Measurements from ENCODE around the gene ETS1. TPM values are rescaled to one million over a fixed set of nuclear protein-coding genes. Genes with fewer than 3 reads are reported as not detected.

ETS1 gene
- total RNA-seq, 2 donors from 2014 or later, result 19.3 to 37.6 TPM

DNA sequence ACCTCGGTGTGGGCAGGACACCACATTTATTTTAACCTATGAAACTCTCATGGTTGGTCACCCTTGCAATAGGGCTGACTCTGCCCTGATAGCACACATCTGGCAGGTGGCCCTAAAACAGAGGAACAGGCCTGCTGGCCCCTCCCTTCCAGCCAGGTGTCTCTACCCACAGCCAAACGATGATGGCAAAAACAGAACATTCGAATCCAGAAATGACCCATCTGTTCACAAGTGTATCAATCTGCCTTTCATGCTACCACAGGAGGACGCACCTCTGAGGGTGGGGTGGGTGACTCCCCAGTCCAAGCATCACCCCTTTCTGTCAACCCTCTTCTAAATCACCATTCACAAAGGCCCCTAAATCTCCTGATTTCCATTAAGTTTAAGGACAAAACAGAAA is 118.1 kb downstream of the ETS1 start:
- no peak for DNase-seq
- intact Hi-C loops (cut with DNase I), result no loop called here
- H3K9me3 ChIP-seq, result no peaks in the 10 kb centered on the region
- H3K9ac ChIP-seq (ENCODE audit: low read depth in 2 of 2, low read length in 2 of 2), result no peak overlapping the region
- TF ChIP-seq, protein P1, sequence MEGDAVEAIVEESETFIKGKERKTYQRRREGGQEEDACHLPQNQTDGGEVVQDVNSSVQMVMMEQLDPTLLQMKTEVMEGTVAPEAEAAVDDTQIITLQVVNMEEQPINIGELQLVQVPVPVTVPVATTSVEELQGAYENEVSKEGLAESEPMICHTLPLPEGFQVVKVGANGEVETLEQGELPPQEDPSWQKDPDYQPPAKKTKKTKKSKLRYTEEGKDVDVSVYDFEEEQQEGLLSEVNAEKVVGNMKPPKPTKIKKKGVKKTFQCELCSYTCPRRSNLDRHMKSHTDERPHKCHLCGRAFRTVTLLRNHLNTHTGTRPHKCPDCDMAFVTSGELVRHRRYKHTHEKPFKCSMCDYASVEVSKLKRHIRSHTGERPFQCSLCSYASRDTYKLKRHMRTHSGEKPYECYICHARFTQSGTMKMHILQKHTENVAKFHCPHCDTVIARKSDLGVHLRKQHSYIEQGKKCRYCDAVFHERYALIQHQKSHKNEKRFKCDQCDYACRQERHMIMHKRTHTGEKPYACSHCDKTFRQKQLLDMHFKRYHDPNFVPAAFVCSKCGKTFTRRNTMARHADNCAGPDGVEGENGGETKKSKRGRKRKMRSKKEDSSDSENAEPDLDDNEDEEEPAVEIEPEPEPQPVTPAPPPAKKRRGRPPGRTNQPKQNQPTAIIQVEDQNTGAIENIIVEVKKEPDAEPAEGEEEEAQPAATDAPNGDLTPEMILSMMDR (IDR thresholded peaks at IDR 0.05), result no peak
- no peaks in the 10 kb centered on the region for H3K27me3 ChIP-seq
- H3K36me3 ChIP-seq, result no peaks in the 10 kb centered on the region
- H3K4me3 ChIP-seq, result no peak overlapping the region
- H3K4me1 ChIP-seq, result peaks cover 26% of the 10 kb centered on the region
- no peak overlapping the region for H3K27ac ChIP-seq

DNA sequence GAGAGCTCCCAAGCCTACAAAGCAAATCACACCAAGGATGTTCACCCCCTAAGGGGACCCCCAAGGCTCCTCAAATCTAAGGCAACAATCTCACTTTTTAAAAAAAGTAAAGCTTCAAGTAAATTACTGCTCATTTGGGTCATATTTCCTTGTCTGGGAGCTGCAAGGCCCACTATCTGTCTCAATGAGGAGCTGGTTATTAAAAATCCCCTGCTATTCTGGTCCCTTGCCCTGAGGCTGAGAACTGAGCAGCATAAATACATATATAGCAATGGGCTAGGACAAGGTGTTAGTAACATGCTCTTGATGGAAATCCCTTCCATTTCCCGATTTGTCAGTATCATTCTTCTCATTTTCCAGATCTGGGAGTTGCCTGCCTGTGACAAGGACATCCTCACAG is 119.2 kb downstream of the ETS1 start:
- H3K9me3 ChIP-seq, result no peaks in the 10 kb centered on the region
- peaks cover 16% of the 10 kb centered on the region for H3K4me1 ChIP-seq
- H3K4me3 ChIP-seq, result no peak overlapping the region
- no peak overlapping the region for H3K9ac ChIP-seq (ENCODE audit: low read depth in 2 of 2, low read length in 2 of 2)
- H3K27me3 ChIP-seq, result no peaks in the 10 kb centered on the region
- no peak for DNase-seq
- peak overlapping the region; percentile 28 for H3K27ac ChIP-seq
- TF ChIP-seq, protein P1 (IDR thresholded peaks at IDR 0.05), result no peak
- H3K36me3 ChIP-seq, result no peaks in the 10 kb centered on the region
- intact Hi-C loops (cut with DNase I), result no loop called here

DNA sequence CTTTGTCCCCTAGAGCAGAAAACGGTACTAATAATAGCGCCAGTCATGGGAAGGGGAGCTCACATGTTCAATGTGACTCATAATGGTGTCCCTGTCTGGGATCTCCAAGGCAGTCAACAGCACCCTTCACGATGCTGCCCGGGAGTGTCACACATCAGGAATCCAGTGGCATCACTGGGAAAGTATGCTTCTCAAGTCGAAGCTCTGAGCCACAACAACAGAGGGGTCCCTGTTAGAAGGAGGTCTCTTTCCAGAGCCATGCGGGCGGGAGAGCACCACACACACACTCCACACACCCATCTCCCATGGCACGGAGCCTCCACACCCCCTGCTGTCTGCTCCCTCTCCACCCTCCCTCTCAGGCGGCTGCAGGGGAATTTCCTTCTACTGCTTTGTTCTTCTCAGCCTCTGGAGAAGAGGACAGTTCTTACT is 119.7 kb downstream of the ETS1 start:
- TF ChIP-seq, protein P1 (IDR thresholded peaks at IDR 0.05), result no peak
- no peak for DNase-seq
- no peak overlapping the region for H3K9ac ChIP-seq (ENCODE audit: low read depth in 2 of 2, low read length in 2 of 2)
- H3K36me3 ChIP-seq, result no peaks in the 10 kb centered on the region
- intact Hi-C loops (cut with DNase I), result no loop called here
- H3K27me3 ChIP-seq, result no peaks in the 10 kb centered on the region
- H3K27ac ChIP-seq, result peak overlapping the region; percentile 31
- H3K4me3 ChIP-seq, result no peak overlapping the region
- H3K9me3 ChIP-seq, result no peaks in the 10 kb centered on the region
- H3K4me1 ChIP-seq, result peaks cover 12% of the 10 kb centered on the region

DNA sequence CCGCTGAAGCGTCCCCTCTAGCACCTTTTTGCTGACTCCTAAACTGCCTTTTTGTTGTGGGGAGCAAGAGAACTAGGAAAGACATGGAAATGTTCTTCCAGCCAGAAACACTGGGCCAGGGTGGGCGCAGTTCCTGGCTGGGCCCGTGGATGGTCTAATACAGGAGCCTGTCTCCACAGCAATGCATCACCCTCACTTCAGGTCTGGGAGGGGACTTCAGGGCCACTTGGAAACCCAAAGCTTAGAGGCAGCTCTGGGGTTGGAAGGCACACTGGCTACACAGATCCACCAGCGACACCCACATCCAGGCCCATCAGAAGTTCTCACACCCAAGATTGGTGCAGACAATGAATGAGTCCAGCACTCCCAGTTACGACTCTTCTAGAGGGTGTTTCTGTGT is 120.3 kb downstream of the ETS1 start:
- Histone ChIP-seq H3K9ac (ENCODE audit: low read depth in 2 of 2, low read length in 2 of 2) (no peak overlapping the region), H3K4me1 (peaks cover 11% of the 10 kb centered on the region)

DNA sequence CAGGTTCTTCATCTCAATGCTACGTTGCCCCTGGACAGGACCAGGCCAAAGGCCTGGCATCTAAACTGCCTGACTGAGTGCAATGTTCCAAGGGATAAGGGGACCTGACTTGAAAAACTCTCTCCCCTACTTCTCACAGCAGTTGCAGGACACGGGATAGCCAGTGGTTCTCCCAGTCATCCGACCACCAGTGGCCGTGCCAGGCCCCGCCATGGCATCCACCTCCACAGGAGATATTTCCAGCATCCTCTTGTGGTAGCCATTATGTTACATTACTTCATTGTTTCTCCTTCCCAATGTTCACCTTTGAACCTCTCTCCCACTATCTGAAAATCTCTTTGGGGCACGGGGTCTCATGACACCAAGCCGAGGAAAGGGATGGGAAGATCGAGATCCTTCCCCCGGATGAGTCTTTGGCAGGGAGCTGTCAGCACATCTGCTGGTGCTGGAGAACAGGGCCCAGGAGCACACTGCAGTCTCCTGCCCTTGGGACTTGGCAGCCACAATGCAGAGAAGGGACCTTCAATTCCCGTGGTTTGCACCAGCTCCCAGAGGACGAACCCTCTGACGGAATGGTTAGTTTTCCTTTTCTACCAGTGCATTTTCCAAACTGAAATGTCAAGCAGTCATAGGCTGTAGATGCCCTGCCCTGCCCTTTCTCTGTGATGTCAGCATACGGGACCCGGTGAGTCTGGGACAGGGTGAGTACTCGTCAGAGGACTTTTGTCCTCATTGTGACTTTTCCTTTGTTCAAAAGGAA is 121.2 kb downstream of the ETS1 start:
- DNase-seq, result no peak
- Histone ChIP-seq H3K4me3 (no peak overlapping the region), H3K27me3 (no peaks in the 10 kb centered on the region), H3K27ac (peak overlapping the region; percentile 31), H3K36me3 (no peaks in the 10 kb centered on the region), H3K4me1 (peaks cover 6% of the 10 kb centered on the region), H3K9ac (ENCODE audit: low read depth in 2 of 2, low read length in 2 of 2) (no peak overlapping the region), H3K9me3 (no peaks in the 10 kb centered on the region)
- TF ChIP-seq, protein P1 (IDR thresholded peaks at IDR 0.05), result no peak
- intact Hi-C loops (cut with DNase I), result no loop called here

More for the DNA sequence above, 120.3 kb downstream of the ETS1 start:
- TF ChIP-seq, protein P1 (IDR thresholded peaks at IDR 0.05), result no peak
- no peak for DNase-seq
- Histone ChIP-seq H3K9me3 (no peaks in the 10 kb centered on the region), H3K27me3 (no peaks in the 10 kb centered on the region), H3K36me3 (no peaks in the 10 kb centered on the region), H3K4me3 (no peak overlapping the region), H3K27ac (peak overlapping the region; percentile 31)
- intact Hi-C loops (cut with DNase I), result no loop called here

All from colonic mucosa (tissue), 4 donors.